GM21576 (cell line): ENCODE results near the gene MYL7.
A peak's percentile ranks its signal among the peaks of the same experiment; 100 is the strongest.

Source experiments
- ATAC-seq: cut with Tn5 transposase; IDR thresholded peaks from one replicate; pipeline ENCODE4 v1.9.1; 2021; ENCODE audit warnings: mild to moderate bottlenecking, moderate library complexity; ENCODE audit not compliant: unreplicated experiment

The MYL7 gene

GRCh38 chr7:44150966-44151941 is 10.1 kb upstream of the MYL7 start:
- no peak for ATAC-seq

GRCh38 chr7:44150466-44150832 is 9.3 kb upstream of the MYL7 start:
- peak; percentile 81 for ATAC-seq

DNA sequence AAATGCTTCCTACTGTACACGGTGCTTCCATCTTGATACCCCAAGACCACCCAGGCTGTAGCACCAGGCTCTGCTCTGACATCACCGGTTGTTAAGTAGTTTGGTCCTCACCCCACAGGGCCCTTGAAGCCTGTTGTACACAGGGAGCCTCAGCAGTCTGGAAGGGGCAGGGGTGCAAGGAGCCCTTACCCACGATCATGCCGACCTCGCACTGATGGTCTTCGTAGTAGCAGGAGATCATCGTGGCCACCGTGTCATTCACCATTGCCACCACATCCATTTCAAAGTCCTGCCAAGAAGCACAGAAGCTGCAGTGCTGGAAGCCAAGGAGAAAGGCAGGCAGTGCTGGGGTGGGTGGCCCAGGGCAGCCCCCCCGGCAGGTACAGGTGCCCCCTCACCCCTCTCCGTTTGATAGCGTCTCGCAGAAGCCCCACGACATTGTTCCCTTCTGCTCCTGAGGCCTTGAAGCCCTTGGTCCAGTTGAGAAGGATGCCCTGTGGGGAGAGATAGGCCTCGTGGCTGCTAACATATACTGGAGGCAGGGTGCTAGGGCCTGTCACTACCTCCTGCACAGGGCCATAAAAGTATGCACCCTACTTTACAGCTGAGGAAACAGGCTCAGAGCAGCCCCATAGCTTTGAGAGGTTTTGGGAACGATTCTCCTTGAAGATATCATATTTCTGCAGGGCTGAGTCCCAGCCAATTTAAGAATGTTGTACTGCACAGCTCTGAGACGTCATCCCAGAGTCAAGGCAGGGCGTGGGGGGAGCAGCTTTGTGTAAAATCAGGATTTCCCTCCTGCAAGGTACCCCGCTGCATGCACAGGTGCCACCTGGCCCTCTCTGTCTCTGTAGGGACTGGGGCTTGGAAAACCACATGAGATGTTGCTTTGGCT is 8.7 kb upstream of the MYL7 start:
- ATAC-seq = peak; percentile 10

DNA sequence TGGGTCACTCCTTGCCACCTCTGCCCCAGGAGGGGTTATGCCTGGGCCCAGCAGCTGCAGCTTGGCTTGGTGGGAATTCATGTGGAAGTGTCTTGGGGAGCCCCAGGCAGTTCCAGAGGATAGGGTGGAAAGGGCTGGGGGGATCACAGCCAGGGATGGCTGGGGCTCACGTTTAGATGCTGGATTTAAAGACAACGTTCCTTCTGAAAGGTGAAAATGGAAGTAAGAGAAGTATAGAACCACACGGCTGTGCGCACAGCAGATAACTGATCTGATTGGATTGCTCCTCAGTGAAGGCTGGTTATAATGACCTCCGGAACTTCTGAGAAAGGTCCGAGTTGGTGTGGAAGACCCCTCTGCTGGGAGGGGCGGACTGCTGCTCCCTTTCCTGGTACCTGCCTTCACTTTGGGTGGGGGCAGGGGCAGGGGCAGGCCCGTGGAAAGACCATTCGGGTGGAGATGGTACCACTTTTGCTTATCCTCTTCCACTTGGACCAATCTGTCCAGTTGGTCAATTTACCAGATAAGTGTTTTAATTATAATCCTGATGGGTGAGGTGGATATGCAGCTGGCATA is 7.9 kb upstream of the MYL7 start:
- no peak for ATAC-seq

DNA sequence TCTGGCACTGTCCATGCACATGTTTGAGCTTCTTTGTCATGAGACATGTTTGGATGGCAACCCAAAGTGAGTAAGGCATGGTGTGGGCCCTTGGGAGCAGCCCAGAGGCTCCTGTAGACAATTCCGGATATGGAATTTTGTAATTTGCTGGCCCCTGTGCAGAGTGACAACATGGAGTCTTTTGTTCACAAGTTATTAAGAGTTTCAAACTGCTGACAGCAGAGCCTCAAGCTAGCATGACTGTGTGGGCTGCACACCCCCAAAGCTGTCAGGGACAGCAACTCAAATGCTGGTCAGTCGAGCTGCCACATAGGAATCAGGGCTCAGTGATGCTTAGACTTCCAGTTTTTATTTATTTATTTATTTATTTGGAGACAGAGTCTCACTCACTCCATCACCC is 7.0 kb upstream of the MYL7 start:
- no peak for ATAC-seq

GRCh38 chr7:44147026-44147991 is 6.2 kb upstream of the MYL7 start:
- ATAC-seq = no peak

- no peak for ATAC-seq
Observed at GRCh38 chr7:44145969-44146911, 5.1 kb upstream of the MYL7 start.

DNA sequence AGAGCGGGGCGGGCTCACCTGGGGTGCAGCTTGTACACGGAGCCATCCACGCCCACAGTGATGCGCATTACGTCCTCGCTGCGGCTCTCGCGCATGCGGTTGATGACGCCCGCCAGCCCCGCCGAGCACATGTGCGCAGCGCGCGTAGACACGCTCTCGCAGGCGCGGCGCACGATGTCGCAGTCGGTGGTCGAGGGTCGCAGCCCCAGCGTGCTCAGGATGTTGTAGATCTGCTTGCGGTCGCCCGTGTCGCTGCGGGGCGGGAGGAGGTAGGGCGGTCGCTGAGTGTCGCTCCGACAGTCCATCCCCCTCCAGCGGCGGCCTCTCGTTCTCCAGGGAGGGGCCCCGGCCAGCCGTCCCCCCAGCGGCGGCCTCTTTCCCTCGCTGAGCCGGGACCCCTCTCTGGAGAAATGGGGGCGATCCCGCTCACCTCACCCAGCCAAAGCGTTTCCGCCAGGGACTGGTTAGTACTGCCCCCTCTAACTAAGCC is 4.4 kb upstream of the MYL7 start:
- ATAC-seq = no peak

- no peak for ATAC-seq
Observed at GRCh38 chr7:44144968-44145478, 3.9 kb upstream of the MYL7 start.

DNA sequence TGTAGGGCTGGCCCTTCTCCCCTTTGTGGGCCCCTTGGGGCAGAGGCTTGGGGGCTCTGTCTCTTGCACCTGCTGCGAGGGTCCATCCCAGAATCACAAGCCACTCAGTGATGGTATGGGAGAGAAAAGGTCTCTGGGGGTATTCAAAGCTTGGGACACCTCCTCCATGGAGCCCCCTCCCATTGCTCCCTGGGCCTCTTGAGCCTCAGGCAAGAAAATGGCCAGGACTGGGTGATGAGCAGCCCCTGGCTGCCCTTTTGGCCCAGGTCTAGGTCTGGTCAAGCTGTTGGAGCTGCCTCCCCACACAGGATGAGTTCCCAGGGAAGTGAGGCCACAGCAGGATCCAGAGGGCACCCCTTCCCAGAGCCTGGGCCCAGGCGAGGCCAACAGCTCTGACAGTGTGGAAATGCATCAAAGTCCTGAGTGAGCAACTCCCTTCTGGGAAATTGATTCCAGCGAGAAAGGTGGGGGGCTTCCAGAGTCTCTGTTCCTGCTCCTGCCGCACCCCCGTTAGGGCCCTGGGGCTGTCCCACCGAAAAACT is 3.4 kb upstream of the MYL7 start:
- ATAC-seq = no peak

- no peak for ATAC-seq
Observed at GRCh38 chr7:44143646-44144250, 2.6 kb upstream of the MYL7 start.

- no peak for ATAC-seq
Observed at GRCh38 chr7:44142028-44142427, 896 bp upstream of the MYL7 start.

DNA sequence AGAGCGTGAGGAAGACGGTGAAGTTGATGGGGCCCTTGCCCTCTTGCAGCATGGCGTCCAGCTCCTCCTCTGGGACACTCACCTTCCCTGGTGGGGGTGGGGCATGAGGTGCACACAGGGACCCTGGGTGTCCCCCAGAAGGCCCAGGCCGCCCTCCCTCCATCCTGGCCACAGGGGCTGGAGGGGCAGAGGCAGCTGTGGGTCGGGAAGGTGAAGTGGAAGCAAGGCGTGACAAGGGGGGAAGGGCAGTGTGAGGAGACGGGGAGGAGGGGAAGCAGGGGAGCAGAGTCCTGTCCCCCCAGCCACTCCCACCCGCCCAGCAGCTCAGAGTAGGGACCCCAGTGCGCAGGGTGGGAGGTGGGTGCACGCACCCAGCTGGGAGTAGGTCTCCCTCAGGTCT is 791 bp downstream of the MYL7 start:
- no peak for ATAC-seq

- ATAC-seq = no peak
Observed at GRCh38 chr7:44139311-44140010, 1.7 kb downstream of the MYL7 start.

DNA sequence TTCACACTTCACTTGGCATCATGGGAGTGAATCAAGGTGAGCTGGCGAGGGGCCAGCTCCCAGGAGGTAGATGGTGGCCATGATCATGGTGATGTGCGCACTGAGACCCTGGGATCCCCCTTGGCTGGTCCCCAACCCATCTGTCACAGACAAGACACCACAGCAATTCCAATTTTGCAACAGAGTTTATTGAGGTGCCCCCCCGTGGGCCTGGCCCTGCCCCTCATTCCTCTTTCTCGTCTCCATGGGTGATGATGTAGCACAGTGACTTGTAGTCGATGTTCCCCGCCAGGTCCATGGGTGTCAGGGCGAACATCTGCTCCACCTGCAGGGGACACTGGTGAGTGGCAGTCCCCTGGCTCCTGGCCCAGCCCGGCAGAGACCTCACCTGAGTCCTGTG is 2.4 kb downstream of the MYL7 start:
- ATAC-seq = no peak

DNA sequence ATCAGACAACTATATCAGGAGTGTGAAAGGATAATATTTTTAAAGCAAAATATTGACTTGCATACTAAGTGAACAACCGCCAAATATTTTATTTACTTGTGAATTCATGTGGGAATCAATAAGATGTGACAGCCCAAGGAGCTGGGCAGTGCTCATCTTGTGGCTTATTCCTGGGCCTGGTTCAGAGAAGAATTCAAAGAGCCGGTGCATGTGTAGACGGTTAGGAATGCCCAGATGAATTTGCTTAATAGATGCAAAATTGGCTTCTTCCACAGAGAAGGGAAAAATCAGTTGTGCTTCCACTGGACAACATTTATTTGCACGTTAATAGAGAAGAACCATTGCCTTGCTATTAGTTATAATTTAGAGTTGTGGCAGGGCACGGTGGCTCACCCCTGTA is 4.4 kb downstream of the MYL7 start:
- no peak for ATAC-seq

DNA sequence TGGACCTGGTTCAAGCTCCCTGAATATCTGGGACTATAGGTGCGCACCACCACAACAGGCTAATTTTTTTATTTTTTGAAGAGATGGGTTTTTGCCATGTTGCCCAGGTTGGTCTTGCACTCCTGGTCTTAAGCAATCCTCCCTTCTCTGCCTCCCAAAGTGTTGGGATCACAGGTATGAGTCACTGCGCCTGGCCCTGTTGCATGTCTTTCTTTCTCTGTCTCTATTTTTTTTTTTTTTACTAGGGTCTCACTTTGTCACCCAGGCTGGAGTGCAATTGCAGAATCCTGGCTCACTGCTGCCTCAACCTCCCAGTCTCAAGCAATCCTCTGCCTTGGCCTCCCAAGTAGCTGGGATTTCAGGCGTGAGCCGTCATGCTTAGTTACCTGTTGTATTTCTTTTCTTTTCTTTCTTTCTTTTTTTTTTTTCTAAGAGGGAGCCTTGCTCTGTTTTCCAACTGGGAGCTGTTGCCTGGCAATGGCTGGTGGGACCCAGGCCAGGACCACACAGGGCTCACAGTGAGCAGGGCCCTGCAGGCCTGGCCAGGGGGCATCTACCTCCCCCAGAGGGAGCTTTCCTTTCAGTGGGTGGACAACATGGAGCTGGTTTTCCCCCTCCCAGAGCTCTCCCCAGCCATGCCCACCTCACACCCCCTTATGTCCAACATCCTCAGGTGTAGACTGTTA is 6.0 kb downstream of the MYL7 start:
- no peak for ATAC-seq
